ENCODE measurements around the gene TSKU.

TSKU gene

GRCh38 chr11:76822406-76822805 is 39.2 kb downstream of the TSKU start:
- no peaks in the 10 kb centered on the region for H3K36me3 ChIP-seq (ENCODE audit: insufficient read depth)
- H3K4me3 ChIP-seq (IDR thresholded peaks at IDR 0.05; ENCODE audit: insufficient read depth, low read depth, low read length): no peak overlapping the region
- H3K4me2 ChIP-seq: no peak overlapping the region
- H3K79me2 ChIP-seq (ENCODE audit: insufficient read depth, low read depth): no peaks in the 10 kb centered on the region
- no peaks in the 10 kb centered on the region for H4K20me1 ChIP-seq (ENCODE audit: insufficient read depth)
- no peaks in the 10 kb centered on the region for H3K27me3 ChIP-seq (ENCODE audit: insufficient read depth, low read depth)
- no peak overlapping the region for H2AFZ ChIP-seq (ENCODE audit: low read depth)
- H3K27ac ChIP-seq: no peak overlapping the region
- H3K9ac ChIP-seq: no peak overlapping the region
- no peaks in the 10 kb centered on the region for H3K4me1 ChIP-seq (ENCODE audit: low read depth, poor library complexity, severe bottlenecking)
- TF ChIP-seq CTCF (conservative IDR thresholded peaks at IDR 0.05; ENCODE audit: low read depth, low read length): no peak

- H3K27ac ChIP-seq: no peak overlapping the region
- H3K4me2 ChIP-seq: no peak overlapping the region
- H3K36me3 ChIP-seq (ENCODE audit: insufficient read depth): no peaks in the 10 kb centered on the region
- no peaks in the 10 kb centered on the region for H3K79me2 ChIP-seq (ENCODE audit: insufficient read depth, low read depth)
- H3K4me3 ChIP-seq (IDR thresholded peaks at IDR 0.05; ENCODE audit: insufficient read depth, low read depth, low read length): no peak overlapping the region
- TF ChIP-seq CTCF (conservative IDR thresholded peaks at IDR 0.05; ENCODE audit: low read depth, low read length): no peak
- no peaks in the 10 kb centered on the region for H4K20me1 ChIP-seq (ENCODE audit: insufficient read depth)
- no peak overlapping the region for H2AFZ ChIP-seq (ENCODE audit: low read depth)
- no peaks in the 10 kb centered on the region for H3K4me1 ChIP-seq (ENCODE audit: low read depth, poor library complexity, severe bottlenecking)
- no peak overlapping the region for H3K9ac ChIP-seq
- H3K27me3 ChIP-seq (ENCODE audit: insufficient read depth, low read depth): no peaks in the 10 kb centered on the region
Observed at GRCh38 chr11:76823481-76824028, 40.4 kb downstream of the TSKU start.

DNA sequence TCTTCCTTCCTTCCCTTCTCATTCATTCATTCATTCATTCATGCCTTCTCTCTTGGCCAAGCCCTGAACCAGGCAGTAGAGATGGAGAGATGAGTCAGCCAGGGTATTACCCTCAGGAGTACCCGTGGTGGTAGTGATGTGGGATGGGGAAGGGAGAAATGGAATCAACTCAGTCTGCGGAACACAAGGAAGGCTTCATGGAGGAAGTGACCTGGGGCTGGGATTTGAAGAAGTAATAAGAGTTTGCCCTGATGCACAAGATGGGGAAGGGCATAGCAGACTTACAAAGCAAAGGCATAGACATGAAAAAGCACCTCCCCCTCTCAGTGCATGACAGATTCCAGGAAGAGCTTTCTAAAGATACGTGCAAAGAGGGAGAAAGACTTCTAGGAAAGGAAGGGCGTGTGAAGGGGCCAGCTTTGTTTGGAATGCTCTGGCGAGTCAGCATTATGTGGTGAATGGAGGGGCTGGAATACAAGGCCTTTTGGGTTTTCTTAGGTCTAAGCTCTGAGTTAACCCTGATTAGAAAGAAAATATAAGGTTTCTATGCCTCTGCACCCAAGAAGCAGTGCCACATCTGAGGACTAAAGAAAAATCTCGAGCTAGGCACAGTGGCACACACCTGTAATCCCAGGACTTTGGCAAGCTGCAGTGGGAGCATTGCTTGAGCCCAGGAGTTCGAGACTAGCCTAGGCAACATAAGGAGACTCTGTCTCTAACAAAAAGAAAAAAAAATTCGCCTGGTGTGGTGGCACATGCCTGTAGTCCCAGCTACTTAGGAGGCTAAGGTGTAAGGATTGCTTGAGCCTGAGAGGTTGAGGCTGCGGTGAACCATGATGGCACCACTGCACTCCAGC is 41.2 kb downstream of the TSKU start:
- H3K9ac ChIP-seq: no peak overlapping the region
- H3K27me3 ChIP-seq (ENCODE audit: insufficient read depth, low read depth): no peaks in the 10 kb centered on the region
- H3K27ac ChIP-seq: no peak overlapping the region
- no peaks in the 10 kb centered on the region for H3K36me3 ChIP-seq (ENCODE audit: insufficient read depth)
- H3K4me2 ChIP-seq: no peak overlapping the region
- H4K20me1 ChIP-seq (ENCODE audit: insufficient read depth): no peaks in the 10 kb centered on the region
- H3K4me3 ChIP-seq (IDR thresholded peaks at IDR 0.05; ENCODE audit: insufficient read depth, low read depth, low read length): no peak overlapping the region
- H3K79me2 ChIP-seq (ENCODE audit: insufficient read depth, low read depth): no peaks in the 10 kb centered on the region
- TF ChIP-seq CTCF (conservative IDR thresholded peaks at IDR 0.05; ENCODE audit: low read depth, low read length): no peak
- no peaks in the 10 kb centered on the region for H3K4me1 ChIP-seq (ENCODE audit: low read depth, poor library complexity, severe bottlenecking)
- H2AFZ ChIP-seq (ENCODE audit: low read depth): no peak overlapping the region

DNA sequence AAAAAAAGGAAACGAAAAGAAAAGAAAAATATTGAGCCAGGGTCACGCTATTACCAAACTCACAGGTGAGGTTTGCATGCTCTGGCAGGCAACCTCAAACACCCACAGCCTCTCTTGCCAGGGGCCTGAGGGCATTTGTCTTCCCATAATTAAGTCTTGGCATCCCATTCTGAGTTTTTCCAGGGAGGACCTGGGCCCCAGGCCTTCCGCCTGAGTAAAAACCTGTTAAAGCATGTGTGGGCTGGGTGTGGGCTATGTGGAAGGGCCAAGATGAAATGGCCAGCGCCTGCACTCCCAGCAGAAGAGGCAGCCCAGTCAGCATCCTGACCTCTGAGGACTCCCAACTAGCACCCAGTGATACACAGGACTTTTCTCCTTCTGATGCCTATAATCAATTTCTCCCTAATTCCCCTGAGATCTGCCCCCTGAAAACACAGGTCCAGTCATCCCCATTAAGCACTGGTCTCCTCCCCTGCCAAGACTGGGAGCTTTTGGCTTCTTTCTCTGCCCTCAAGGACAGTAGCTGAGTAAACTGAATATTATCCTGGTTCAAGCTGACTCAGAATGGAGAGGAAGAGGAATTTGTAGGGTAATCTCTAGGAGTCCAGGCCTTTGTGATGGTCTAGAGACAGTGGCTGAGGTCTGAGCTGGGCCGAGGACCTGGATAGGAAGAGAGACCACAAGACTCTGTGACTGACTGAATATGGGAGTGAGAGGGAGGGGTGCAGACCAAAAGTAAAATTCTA is 42.0 kb downstream of the TSKU start:
- H3K27me3 ChIP-seq (ENCODE audit: insufficient read depth, low read depth): no peaks in the 10 kb centered on the region
- H3K27ac ChIP-seq: no peak overlapping the region
- no peaks in the 10 kb centered on the region for H3K36me3 ChIP-seq (ENCODE audit: insufficient read depth)
- no peak for TF ChIP-seq CTCF (conservative IDR thresholded peaks at IDR 0.05; ENCODE audit: low read depth, low read length)
- no peak overlapping the region for H3K9ac ChIP-seq
- H3K4me1 ChIP-seq (ENCODE audit: low read depth, poor library complexity, severe bottlenecking): no peaks in the 10 kb centered on the region
- no peaks in the 10 kb centered on the region for H3K79me2 ChIP-seq (ENCODE audit: insufficient read depth, low read depth)
- no peak overlapping the region for H3K4me3 ChIP-seq (IDR thresholded peaks at IDR 0.05; ENCODE audit: insufficient read depth, low read depth, low read length)
- no peaks in the 10 kb centered on the region for H4K20me1 ChIP-seq (ENCODE audit: insufficient read depth)
- H2AFZ ChIP-seq (ENCODE audit: low read depth): no peak overlapping the region
- no peak overlapping the region for H3K4me2 ChIP-seq

Data from KMS-11 (cell line).